AG09319 (cell line): ENCODE measurements around the gene NEK1.
"Not testable (repeated sequence)": the region's sequence is repeated elsewhere in the genome, so short reads cannot be mapped to it uniquely, and the experiment has no call there.

ENCODE experiments used
- DNase-seq: peaks from one replicate; pipeline ENCODE4 v3.0.0-alpha.2; 2010; ENCODE audit warnings: low read depth; ENCODE audit errors: extremely low read depth
- TF ChIP-seq, protein P1 (sequence below): IDR thresholded peaks from 2 replicates; pipeline ENCODE4 v1.5.1; 2011; ENCODE audit warnings: low read depth, mild to moderate bottlenecking, inconsistent platforms, low read length, moderate library complexity

Gene NEK1

DNA sequence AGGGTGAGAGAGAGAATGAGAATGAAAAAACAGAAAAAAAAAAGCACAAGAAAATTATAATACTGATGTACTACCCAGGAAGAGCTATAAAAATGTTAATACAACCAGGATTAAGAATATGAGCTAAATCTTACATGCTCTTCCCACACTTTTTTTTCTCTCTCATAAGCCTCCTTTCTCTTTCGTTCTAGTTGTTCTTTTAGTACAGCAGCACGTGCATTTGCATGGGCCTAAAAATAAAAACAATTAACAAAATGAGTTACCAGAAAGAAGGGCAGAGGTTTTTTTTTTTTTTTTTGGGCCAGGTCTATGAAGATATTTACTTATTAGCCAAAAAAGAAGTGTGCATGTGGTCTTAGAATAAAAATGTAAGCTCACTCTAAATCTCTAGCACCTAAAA lies 105.5 kb downstream of the NEK1 start:
- no peak for DNase-seq
- TF ChIP-seq, protein P1, sequence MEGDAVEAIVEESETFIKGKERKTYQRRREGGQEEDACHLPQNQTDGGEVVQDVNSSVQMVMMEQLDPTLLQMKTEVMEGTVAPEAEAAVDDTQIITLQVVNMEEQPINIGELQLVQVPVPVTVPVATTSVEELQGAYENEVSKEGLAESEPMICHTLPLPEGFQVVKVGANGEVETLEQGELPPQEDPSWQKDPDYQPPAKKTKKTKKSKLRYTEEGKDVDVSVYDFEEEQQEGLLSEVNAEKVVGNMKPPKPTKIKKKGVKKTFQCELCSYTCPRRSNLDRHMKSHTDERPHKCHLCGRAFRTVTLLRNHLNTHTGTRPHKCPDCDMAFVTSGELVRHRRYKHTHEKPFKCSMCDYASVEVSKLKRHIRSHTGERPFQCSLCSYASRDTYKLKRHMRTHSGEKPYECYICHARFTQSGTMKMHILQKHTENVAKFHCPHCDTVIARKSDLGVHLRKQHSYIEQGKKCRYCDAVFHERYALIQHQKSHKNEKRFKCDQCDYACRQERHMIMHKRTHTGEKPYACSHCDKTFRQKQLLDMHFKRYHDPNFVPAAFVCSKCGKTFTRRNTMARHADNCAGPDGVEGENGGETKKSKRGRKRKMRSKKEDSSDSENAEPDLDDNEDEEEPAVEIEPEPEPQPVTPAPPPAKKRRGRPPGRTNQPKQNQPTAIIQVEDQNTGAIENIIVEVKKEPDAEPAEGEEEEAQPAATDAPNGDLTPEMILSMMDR = no peak

DNA sequence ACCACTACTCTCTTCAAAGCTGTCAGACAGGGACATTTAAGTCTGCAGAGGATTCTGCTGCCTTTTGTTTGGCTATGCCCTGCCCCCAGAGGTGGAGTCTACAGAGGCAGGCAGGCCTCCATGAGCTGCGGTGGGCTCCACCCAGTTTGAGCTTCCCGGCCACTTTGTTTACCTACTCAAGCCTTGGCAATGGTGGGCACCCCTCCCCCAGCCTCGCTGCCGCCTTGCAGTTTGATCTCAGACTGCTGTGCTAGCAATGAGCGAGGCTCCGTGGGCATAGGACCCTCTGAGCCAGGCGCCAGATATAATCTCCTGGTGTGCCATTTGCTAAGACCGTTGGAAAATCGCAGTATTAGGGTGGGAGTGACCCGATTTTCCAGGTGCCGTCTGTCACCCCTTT lies 112.5 kb downstream of the NEK1 start:
- DNase-seq = not testable (repeated sequence)

DNA sequence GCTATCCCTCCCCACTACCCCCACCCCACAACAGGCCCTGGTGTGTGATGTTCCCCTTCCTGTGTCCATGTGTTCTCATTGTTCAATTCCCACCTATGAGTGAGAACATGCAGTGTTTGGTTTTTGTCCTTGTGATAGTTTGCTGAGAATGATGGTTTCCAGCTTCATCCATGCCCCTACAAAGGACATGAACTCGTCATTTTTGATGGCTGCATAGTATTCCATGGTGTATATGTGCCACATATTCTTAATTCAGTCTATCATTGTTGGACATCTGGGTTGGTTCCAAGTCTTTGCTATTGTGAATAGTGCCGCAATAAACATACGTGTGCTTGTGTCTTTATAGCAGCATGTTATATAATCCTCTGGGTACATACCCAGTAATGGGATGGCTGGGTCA lies 118.1 kb downstream of the NEK1 start:
- DNase-seq = not testable (repeated sequence)

DNA sequence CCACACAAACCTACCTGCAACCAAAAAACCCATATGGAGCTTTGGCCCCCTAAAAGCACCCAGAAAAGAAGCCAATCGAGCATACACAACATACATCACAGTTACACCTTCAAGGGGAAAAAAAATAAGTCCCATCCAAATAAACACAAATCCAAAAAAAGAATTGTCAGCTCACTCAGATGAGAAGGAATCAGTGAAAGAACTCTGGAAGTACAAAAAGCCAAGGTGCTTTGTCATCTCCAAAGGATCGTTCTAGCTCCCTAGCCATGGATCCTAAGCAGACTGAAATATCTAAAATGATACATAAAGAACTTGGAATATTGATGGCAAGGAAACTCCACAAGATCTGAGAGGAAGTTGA lies 119.2 kb downstream of the NEK1 start:
- TF ChIP-seq, protein P1 = no peak
- no peak for DNase-seq

DNA sequence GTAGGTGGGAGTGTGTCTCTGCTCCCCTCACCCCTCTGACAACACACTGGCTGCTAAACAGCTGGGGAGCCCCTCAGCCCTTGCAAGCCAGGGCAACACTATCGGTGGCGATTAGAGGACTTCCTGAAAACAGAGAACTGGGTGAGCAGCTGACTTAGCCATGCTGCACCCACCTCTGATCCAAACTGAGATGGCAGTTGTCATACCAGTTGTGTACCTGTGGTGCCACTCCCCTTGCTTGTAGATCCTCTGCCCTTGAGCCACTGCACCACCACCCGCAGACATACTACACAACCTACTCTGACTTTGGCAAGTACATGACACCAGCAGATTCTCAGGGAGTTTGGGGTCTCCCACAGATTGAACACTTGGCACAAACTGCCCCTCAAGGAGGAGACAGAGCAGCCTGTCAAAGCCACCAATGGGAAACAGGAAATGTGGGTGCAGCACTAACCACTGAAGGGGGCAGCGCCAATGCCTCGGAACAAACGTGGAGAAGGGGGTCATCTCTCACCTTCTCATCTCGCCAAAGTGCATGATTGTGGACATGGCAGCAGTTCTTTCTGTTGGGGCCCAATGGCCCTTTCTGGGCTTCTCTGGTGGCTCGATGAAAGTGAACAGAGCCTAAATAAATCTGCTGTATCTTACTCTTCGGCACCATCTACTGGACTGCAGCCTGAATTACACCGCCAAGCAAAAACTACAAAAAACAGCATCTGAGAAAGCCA lies 119.8 kb downstream of the NEK1 start:
- TF ChIP-seq, protein P1 = peak; percentile 81
- no peak for DNase-seq

DNA sequence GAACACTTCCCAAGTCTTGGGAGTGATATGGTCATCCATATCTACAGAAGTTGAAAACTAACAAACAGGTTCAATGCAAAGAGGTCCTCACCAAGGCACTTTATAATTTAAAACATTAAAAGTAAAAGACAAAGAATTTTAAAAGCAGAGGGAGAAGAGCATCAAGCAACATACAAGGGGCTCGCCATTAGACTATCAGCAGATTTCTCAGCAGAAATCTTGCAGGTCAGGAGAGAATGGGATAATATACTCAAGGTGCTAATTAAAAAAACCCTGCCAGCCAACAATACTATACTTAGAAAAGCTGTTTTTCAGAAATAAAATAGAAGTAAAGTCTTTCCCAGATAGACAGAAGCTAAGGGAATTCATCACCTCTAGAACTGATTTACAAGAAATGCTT lies 121.2 kb downstream of the NEK1 start:
- no peak for DNase-seq

DNA sequence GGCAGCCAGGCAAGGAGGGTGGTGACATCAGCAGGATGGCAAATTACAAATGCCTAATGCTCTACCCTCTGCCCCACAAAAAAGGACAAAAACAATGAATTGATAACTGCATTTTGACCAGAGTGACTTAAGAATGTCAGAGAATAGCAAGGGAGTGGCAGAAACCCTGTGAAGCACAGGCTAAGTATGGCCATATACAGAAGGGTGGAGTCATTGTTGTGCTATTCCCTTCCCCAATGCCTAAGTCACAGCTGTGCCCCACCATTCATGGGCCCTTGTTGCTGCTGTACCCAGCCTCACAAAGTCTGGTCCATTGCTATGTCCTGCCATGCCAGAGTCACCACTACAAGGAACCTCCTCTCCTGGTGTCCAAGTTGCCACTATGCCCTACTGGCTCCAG lies 123.1 kb downstream of the NEK1 start:
- no peak for DNase-seq
- TF ChIP-seq, protein P1 = no peak

More for the DNA sequence above, 121.2 kb downstream of the NEK1 start:
- TF ChIP-seq, protein P1 = no peak

DNA sequence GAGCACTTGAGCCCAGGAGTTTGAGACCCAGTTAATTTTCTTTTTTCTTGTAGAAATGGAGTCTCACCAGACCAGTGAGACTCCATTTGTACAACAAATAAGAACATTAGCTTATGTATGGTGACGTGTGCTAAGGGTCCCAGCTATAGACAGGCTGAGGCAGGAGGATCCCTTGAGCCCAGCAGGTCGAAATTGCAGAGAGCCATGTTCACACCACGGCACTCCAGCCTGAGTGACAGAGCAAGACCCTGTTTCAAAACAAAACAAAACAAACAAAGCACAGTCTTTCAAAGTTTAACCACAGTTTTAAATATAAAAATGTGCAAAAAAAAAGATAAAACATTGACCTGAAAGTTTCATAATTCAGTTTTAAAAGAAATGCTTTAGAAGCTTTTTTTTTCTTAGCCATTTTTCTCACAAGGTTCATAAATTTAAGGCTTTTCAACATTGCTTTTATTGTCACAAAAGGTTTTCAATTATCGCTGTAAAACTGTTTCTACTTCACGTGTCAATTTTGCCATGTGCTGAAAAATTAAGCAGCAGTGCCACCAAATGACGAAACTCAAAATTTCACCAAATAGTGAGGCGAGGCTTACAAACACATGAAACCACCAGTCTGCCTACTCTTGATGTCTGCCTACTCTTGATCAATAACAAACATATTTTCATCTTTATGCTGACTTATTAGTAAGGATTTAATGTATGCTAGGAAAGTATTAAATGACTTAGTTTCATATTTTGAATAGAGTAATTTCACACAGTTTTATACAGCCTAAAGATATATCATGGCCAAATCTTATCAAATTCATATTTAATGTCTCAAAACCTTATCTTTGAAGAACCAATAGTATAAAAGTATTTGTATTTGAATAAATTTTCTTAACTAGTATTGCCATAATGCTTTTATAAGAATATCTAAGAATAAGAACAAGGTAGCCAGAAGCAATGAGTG lies 126.3 kb downstream of the NEK1 start:
- TF ChIP-seq, protein P1 = peak; percentile 52
- DNase-seq = no peak
